ENCODE data around the gene PRRT2.

GRCh38 chr16:29789775-29790182 lies 22.2 kb upstream of the PRRT2 start:
- TF ChIP-seq, protein P1, sequence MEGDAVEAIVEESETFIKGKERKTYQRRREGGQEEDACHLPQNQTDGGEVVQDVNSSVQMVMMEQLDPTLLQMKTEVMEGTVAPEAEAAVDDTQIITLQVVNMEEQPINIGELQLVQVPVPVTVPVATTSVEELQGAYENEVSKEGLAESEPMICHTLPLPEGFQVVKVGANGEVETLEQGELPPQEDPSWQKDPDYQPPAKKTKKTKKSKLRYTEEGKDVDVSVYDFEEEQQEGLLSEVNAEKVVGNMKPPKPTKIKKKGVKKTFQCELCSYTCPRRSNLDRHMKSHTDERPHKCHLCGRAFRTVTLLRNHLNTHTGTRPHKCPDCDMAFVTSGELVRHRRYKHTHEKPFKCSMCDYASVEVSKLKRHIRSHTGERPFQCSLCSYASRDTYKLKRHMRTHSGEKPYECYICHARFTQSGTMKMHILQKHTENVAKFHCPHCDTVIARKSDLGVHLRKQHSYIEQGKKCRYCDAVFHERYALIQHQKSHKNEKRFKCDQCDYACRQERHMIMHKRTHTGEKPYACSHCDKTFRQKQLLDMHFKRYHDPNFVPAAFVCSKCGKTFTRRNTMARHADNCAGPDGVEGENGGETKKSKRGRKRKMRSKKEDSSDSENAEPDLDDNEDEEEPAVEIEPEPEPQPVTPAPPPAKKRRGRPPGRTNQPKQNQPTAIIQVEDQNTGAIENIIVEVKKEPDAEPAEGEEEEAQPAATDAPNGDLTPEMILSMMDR (IDR thresholded peaks at IDR 0.05): no peak
- TF ChIP-seq TEAD4 (CRISPR knock-in tag; IDR thresholded peaks at IDR 0.05) (no peak), CREB1 (CRISPR knock-in tag; IDR thresholded peaks at IDR 0.05) (no peak)
